ENCODE data around the gene ZFR. TPM values are rescaled to one million over a fixed set of nuclear protein-coding genes. Genes with fewer than 3 reads are reported as not detected.
"Not testable (repeated sequence)": the region's sequence is repeated elsewhere in the genome, so short reads cannot be mapped to it uniquely, and the experiment has no call there.

ZFR gene
- total RNA-seq, 2 donors from 2014 or later, result 59.1 to 67.9 TPM

GRCh38 chr5:32405507-32405906, 39.0 kb downstream of the ZFR start:
- no peaks in the 10 kb centered on the region for H3K27me3 Mint-ChIP-seq (ENCODE audit: insufficient read depth)
- H3K27ac Mint-ChIP-seq, result peak overlapping the region; percentile 42
- TF ChIP-seq CTCF (conservative IDR thresholded peaks at IDR 0.05), result no peak
- Histone ChIP-seq H3K4me3 (ENCODE audit: low read length) (no peak overlapping the region), H3K27ac (ENCODE audit: low read depth, low read length) (no peak overlapping the region), H3K27me3 (ENCODE audit: control insufficient read depth, insufficient read depth, low read length, poor library complexity, severe bottlenecking) (no peaks in the 10 kb centered on the region), H3K4me1 (ENCODE audit: control insufficient read depth, insufficient read depth, low read length) (no peaks in the 10 kb centered on the region), H3K9me3 (ENCODE audit: control insufficient read depth, low read length) (no peaks in the 10 kb centered on the region), H3K36me3 (ENCODE audit: control insufficient read depth, insufficient read depth, low read length) (peaks cover 97% of the 10 kb centered on the region), H3K9ac (ENCODE audit: extremely low read depth, low read length, poor library complexity, severe bottlenecking) (no peak overlapping the region)
- no peak for DNase-seq
- H3K9me3 Mint-ChIP-seq, result no peaks in the 10 kb centered on the region
- H3K36me3 Mint-ChIP-seq (ENCODE audit: low read depth), result peaks cover 90% of the 10 kb centered on the region
- WGBS, 2 experiments (ENCODE audit: insufficient coverage in 1 of 2, insufficient read length in 1 of 2), result 94 to 100% methylated on average over 2 to 5 of the region's 5 CpGs
- H3K4me1 Mint-ChIP-seq, result no peaks in the 10 kb centered on the region
- no peak overlapping the region for H3K4me3 Mint-ChIP-seq

- Mint-ChIP-seq H3K36me3 (ENCODE audit: low read depth) (peaks cover 88% of the 10 kb centered on the region), H3K27ac (no peak overlapping the region), H3K27me3 (ENCODE audit: insufficient read depth) (no peaks in the 10 kb centered on the region), H3K4me1 (no peaks in the 10 kb centered on the region), H3K4me3 (no peak overlapping the region), H3K9me3 (no peaks in the 10 kb centered on the region)
- Histone ChIP-seq H3K27me3 (ENCODE audit: control insufficient read depth, insufficient read depth, low read length, poor library complexity, severe bottlenecking) (no peaks in the 10 kb centered on the region), H3K36me3 (ENCODE audit: control insufficient read depth, insufficient read depth, low read length) (peaks cover 100% of the 10 kb centered on the region), H3K9ac (ENCODE audit: extremely low read depth, low read length, poor library complexity, severe bottlenecking) (no peak overlapping the region), H3K4me1 (ENCODE audit: control insufficient read depth, insufficient read depth, low read length) (no peaks in the 10 kb centered on the region), H3K9me3 (ENCODE audit: control insufficient read depth, low read length) (no peaks in the 10 kb centered on the region), H3K4me3 (ENCODE audit: low read length) (no peak overlapping the region), H3K27ac (ENCODE audit: low read depth, low read length) (no peak overlapping the region)
- no peak for TF ChIP-seq CTCF (conservative IDR thresholded peaks at IDR 0.05)
- 95 to 96% methylated on average over 4 to 6 of the region's 6 CpGs for WGBS, 2 experiments (ENCODE audit: insufficient coverage in 1 of 2, insufficient read length in 1 of 2)
- DNase-seq, result no peak
These were observed 40.8 kb downstream of the ZFR start for GRCh38 chr5:32403760-32404159.

DNA sequence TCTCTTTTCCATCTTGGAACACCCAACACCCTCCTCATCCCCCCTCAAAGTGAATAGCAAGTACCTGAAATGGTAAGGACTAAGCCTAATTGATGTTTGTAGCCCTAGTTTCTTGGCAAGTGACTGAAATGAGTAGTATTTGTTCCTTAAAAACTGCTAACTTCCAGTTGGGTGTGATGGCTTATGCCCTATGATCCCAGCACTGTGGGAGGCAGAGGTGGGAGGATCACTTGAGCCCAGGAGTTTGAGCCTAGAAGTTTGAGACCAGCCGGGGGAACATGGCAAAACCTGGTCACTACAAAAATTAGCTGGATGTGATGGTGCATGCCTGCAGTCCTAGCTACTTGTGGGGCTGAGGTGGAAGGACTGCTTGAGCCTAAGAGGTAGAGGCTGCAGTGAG, 44.1 kb downstream of the ZFR start:
- Histone ChIP-seq H3K27ac (ENCODE audit: low read depth, low read length) (no peak overlapping the region), H3K9ac (ENCODE audit: extremely low read depth, low read length, poor library complexity, severe bottlenecking) (no peak overlapping the region), H3K27me3 (ENCODE audit: control insufficient read depth, insufficient read depth, low read length, poor library complexity, severe bottlenecking) (no peaks in the 10 kb centered on the region), H3K4me1 (ENCODE audit: control insufficient read depth, insufficient read depth, low read length) (no peaks in the 10 kb centered on the region), H3K4me3 (ENCODE audit: low read length) (no peak overlapping the region), H3K9me3 (ENCODE audit: control insufficient read depth, low read length) (no peaks in the 10 kb centered on the region), H3K36me3 (ENCODE audit: control insufficient read depth, insufficient read depth, low read length) (peaks cover 96% of the 10 kb centered on the region)
- DNase-seq, result no peak
- no peak overlapping the region for H3K27ac Mint-ChIP-seq
- H3K4me1 Mint-ChIP-seq, result no peaks in the 10 kb centered on the region
- peaks cover 81% of the 10 kb centered on the region for H3K36me3 Mint-ChIP-seq (ENCODE audit: low read depth)
- H3K9me3 Mint-ChIP-seq, result no peaks in the 10 kb centered on the region
- H3K4me3 Mint-ChIP-seq, result no peak overlapping the region
- TF ChIP-seq CTCF (conservative IDR thresholded peaks at IDR 0.05), result no peak
- no peaks in the 10 kb centered on the region for H3K27me3 Mint-ChIP-seq (ENCODE audit: insufficient read depth)
- 97 to 100% methylated on average over 1 of the region's 1 CpG for WGBS, 2 experiments (ENCODE audit: insufficient coverage in 1 of 2, insufficient read length in 1 of 2)

DNA sequence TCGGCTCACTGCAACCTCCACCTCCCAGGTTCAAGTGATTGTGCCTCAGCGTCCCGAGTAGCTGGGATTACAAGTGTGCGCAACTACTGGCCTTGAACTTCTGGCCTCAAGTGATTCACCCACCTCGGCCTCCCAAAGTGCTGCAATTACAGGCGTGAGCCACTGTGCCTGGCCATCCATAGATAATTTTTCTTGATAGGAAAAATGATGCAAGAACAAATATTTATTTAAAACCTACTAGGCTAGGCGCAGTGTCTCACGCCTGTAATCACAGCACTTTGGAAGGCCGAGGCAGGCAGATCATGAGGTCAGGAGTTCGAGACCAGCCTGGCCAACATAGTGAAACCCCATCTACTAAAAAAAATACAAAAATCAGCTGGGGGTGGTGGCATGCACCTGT, 45.8 kb downstream of the ZFR start:
- H3K4me1 Mint-ChIP-seq; H3K27me3 ChIP-seq (ENCODE audit: control insufficient read depth, insufficient read depth, low read length, poor library complexity, severe bottlenecking); DNase-seq; H3K4me3 ChIP-seq (ENCODE audit: low read length); H3K9ac ChIP-seq (ENCODE audit: extremely low read depth, low read length, poor library complexity, severe bottlenecking); H3K4me3 Mint-ChIP-seq; H3K9me3 ChIP-seq (ENCODE audit: control insufficient read depth, low read length); H3K27me3 Mint-ChIP-seq (ENCODE audit: insufficient read depth); H3K27ac ChIP-seq (ENCODE audit: low read depth, low read length); H3K27ac Mint-ChIP-seq; H3K4me1 ChIP-seq (ENCODE audit: control insufficient read depth, insufficient read depth, low read length); H3K9me3 Mint-ChIP-seq: not testable (repeated sequence)
- peaks cover 76% of the 10 kb centered on the region for H3K36me3 Mint-ChIP-seq (ENCODE audit: low read depth)
- peaks cover 95% of the 10 kb centered on the region for H3K36me3 ChIP-seq (ENCODE audit: control insufficient read depth, insufficient read depth, low read length)
- WGBS, 2 experiments (ENCODE audit: insufficient coverage in 1 of 2, insufficient read length in 1 of 2), result 95 to 98% methylated on average over 8 to 10 of the region's 10 CpGs

Measured in endodermal cell (in vitro differentiated cells).